GM23338 (cell line): ENCODE measurements around the gene CCDC68. TPM values are rescaled to one million over a fixed set of nuclear protein-coding genes. Genes with fewer than 3 reads are reported as not detected.
A peak's percentile ranks its signal among the peaks of the same experiment; 100 is the strongest.

ENCODE experiments used
- ATAC-seq: fragments of 200-7000 bp; cut with Tn5 transposase; 3 replicates; pipeline ENCODE4 v1.9.1; 2020
- DNase-seq: peaks from one replicate; pipeline ENCODE4 v3.0.0-alpha.2; 2015; ENCODE audit warnings: low spot score
- H2AFZ ChIP-seq: fragments of 200-600 bp; sonication (generic); 2 replicates; pipeline ENCODE4 v1.8.0; 2016; ENCODE audit warnings: antibody characterized with exemption, mild to moderate bottlenecking, moderate library complexity
- H3F3A ChIP-seq: fragments of 200-600 bp; sonication (generic); replicated peaks from 2 replicates; pipeline ENCODE4 v1.8.0; 2017; ENCODE audit warnings: antibody characterized with exemption, mixed run types, low read depth
- H3K27ac ChIP-seq: fragments of 200-600 bp; sonication (generic); 2 replicates; pipeline ENCODE4 v1.6.1; 2016; ENCODE audit warnings: low read depth
- H3K27me3 ChIP-seq: fragments of 200-600 bp; sonication (generic); 2 replicates; pipeline ENCODE4 v1.8.0; 2016; ENCODE audit warnings: mild to moderate bottlenecking, mixed run types, moderate library complexity; ENCODE audit not compliant: insufficient read depth
- H3K36me3 ChIP-seq: fragments of 200-600 bp; sonication (generic); 2 replicates; pipeline ENCODE4 v1.8.0; 2016; ENCODE audit warnings: mild to moderate bottlenecking; ENCODE audit not compliant: insufficient read depth
- H3K4me1 ChIP-seq: fragments of 200-600 bp; sonication (generic); 2 replicates; pipeline ENCODE4 v1.8.0; 2016; ENCODE audit warnings: mild to moderate bottlenecking, moderate library complexity; ENCODE audit not compliant: insufficient read depth
- H3K4me2 ChIP-seq: fragments of 200-600 bp; sonication (generic); 2 replicates; pipeline ENCODE4 v1.7.1; 2017; ENCODE audit warnings: mixed run types
- H3K4me3 ChIP-seq: fragments of 200-600 bp; sonication (generic); 2 replicates; pipeline ENCODE4 v1.6.1; 2016; ENCODE audit warnings: mixed run types
- H3K79me2 ChIP-seq: fragments of 200-600 bp; sonication (generic); replicated peaks from 2 replicates; pipeline ENCODE4 v1.8.0; 2017; ENCODE audit warnings: mild to moderate bottlenecking; ENCODE audit not compliant: insufficient read depth
- H3K9me2 ChIP-seq: fragments of 200-600 bp; sonication (generic); 2 replicates; pipeline ENCODE4 v1.8.0; 2017; ENCODE audit not compliant: insufficient read depth
- H4K20me1 ChIP-seq: fragments of 200-600 bp; sonication (generic); replicated peaks from 2 replicates; pipeline ENCODE4 v1.8.0; 2017; ENCODE audit warnings: mild to moderate bottlenecking; ENCODE audit not compliant: insufficient read depth
- H3K27ac Mint-ChIP-seq: 2 replicates; pipeline ENCODE4 v1.8.0; 2020; ENCODE audit warnings: inconsistent platforms, mild to moderate bottlenecking, moderate library complexity, mixed read lengths
- H3K27me3 Mint-ChIP-seq: 3 replicates; pipeline ENCODE4 v1.8.0; 2022; ENCODE audit warnings: low read depth, mild to moderate bottlenecking, moderate library complexity, mixed read lengths, inconsistent platforms; ENCODE audit not compliant: insufficient read depth, poor library complexity
- H3K36me3 Mint-ChIP-seq: 3 replicates; pipeline ENCODE4 v1.8.0; 2021; ENCODE audit warnings: low read depth, mild to moderate bottlenecking, inconsistent platforms, moderate library complexity, mixed read lengths
- H3K4me1 Mint-ChIP-seq: 3 replicates; pipeline ENCODE4 v1.8.0; 2020; ENCODE audit warnings: mild to moderate bottlenecking, inconsistent platforms, mixed read lengths
- H3K4me3 Mint-ChIP-seq: 3 replicates; pipeline ENCODE4 v1.8.0; 2021; ENCODE audit warnings: moderate library complexity, mild to moderate bottlenecking, inconsistent platforms, mixed read lengths
- H3K9me3 Mint-ChIP-seq: 3 replicates; pipeline ENCODE4 v1.8.0; 2020; ENCODE audit warnings: moderate library complexity, mild to moderate bottlenecking, inconsistent platforms, mixed read lengths
- CREB1 ChIP-seq: fragments of 250-450 bp; sonication (Bioruptor Pico); IDR thresholded peaks from 2 replicates; pipeline ENCODE4 v1.5.0; 2020; ENCODE audit warnings: low read depth, mild to moderate bottlenecking, moderate library complexity
- NANOG ChIP-seq: IDR thresholded peaks from 2 replicates; pipeline ENCODE4 v1.6.1; 2016; ENCODE audit warnings: antibody characterized with exemption, borderline replicate concordance
- POLR2AphosphoS5 ChIP-seq: IDR thresholded peaks from 2 replicates; pipeline ENCODE4 v1.6.1; 2016; ENCODE audit warnings: antibody characterized with exemption, low read depth
- STAT1 ChIP-seq: IDR thresholded peaks from one replicate; pipeline ENCODE4 v1.6.1; 2016; ENCODE audit warnings: antibody characterized with exemption; ENCODE audit not compliant: unreplicated experiment
- ZNF462 ChIP-seq: fragments of 250-450 bp; sonication (Bioruptor Pico); IDR thresholded peaks from 2 replicates; pipeline ENCODE4 v1.5.0; 2020; ENCODE audit warnings: mild to moderate bottlenecking, moderate library complexity
- long read RNA-seq: library from polyadenylated mRNA; unstranded; transcript quantifications from one replicate; pipeline ENCODE4 v2.0.0, GENCODE V29; 2020; ENCODE audit not compliant: unreplicated experiment
- polyA plus RNA-seq: library from polyadenylated mRNA; unstranded; fragments of >200 nt; fragmentation: Nextera tagmentation; extraction: Ambion mirVana; gene quantifications from 2 replicates; pipeline ENCODE4 v1.2.1, GENCODE V29; 2016
- total RNA-seq: library from RNA; depleted of rRNA; stranded (reverse); fragments of >200 nt; shearing (Covaris generic); gene quantifications from 2 replicates; pipeline ENCODE4 v1.2.3, GENCODE V29; 2014; rRNA removed
- TF ChIP-seq, protein P1 (sequence below): IDR thresholded peaks from 2 replicates; pipeline ENCODE4 v1.6.1; 2016; ENCODE audit warnings: antibody characterized with exemption

The CCDC68 gene
- 1.2 and 1.6 TPM in 2 replicates for total RNA-seq
- polyA plus RNA-seq, result 2.0 and 3.7 TPM in 2 replicates
- long read RNA-seq, result 0 reads

- peak within 1 kb of the TSS; percentile 73 for H3K4me3 ChIP-seq
- ATAC-seq (peak; percentile 99), DNase-seq (peak; percentile 70)
- H3K4me2 ChIP-seq, result peak within 1 kb of the TSS; percentile 92
- no peaks in the 10 kb centered on the region for H3K79me2 ChIP-seq
- peaks cover 6% of the 10 kb centered on the region; the same call in 2 of the 3 replicates for H3K4me1 Mint-ChIP-seq
- peaks cover 11% of the 10 kb centered on the region; the same call in 1 of the 2 replicates for H3K27me3 ChIP-seq
- no peaks in the 10 kb centered on the region; the same call in 1 of the 2 replicates for H3F3A ChIP-seq
- H3K9me2 ChIP-seq, result no peaks in the 10 kb centered on the region
- H3K4me3 Mint-ChIP-seq, result peak within 1 kb of the TSS; percentile 81
- no peaks in the 10 kb centered on the region for H3K9me3 Mint-ChIP-seq
- H4K20me1 ChIP-seq, result no peaks in the 10 kb centered on the region
- no peak within 1 kb of the TSS for H3K27ac Mint-ChIP-seq
- TF ChIP-seq STAT1 (no peak), POLR2AphosphoS5 (0 out of 2 replicates have a peak, but pooled peaks have one; percentile 39)
- H2AFZ ChIP-seq, result peak within 1 kb of the TSS; percentile 98
- no peaks in the 10 kb centered on the region for H3K4me1 ChIP-seq
- H3K27ac ChIP-seq, result no peak within 1 kb of the TSS
- no peaks in the 10 kb centered on the region for H3K36me3 ChIP-seq
- H3K36me3 Mint-ChIP-seq, result no peaks in the 10 kb centered on the region
- H3K27me3 Mint-ChIP-seq, result peaks cover 13% of the 10 kb centered on the region
Measured at GRCh38 chr18:54958704-54959625, at the start of gene CCDC68. TSS of gene CCDC68 (minus strand) at chr18:54959461. CDS start at chr18:54942791, 16,670 bp downstream.

DNA sequence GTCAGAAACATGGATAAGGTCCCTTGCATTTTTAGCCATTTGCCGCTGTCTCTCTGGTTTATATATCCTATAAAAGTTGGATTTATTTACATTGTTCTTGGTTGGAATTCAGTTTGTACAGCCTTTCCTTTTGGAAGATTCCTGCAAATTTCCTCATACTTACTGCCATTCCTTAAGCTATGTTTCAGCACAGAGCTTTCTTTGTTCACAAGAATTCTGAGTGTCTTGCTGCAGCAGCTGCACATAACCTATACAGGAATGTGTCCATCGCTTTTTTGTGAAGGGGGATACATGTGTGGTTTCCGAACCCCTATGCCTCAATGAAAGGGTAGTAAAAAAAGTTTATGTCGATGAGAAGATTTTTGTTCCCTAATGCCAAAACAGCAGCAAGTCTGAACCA, 48.3 kb upstream of the CCDC68 start:
- H3K27me3 Mint-ChIP-seq, result no peaks in the 10 kb centered on the region
- Histone ChIP-seq H3K4me3 (no peak overlapping the region), H3K9me2 (no peaks in the 10 kb centered on the region), H3K4me1 (no peaks in the 10 kb centered on the region; the same call in 1 of the 2 replicates), H3K36me3 (no peaks in the 10 kb centered on the region), H2AFZ (no peak overlapping the region), H3K79me2 (no peaks in the 10 kb centered on the region), H3K27me3 (no peaks in the 10 kb centered on the region), H3K27ac (no peak overlapping the region), H3K4me2 (no peak overlapping the region), H3F3A (no peaks in the 10 kb centered on the region), H4K20me1 (no peaks in the 10 kb centered on the region)
- H3K4me1 Mint-ChIP-seq, result no peaks in the 10 kb centered on the region
- no peak overlapping the region for H3K4me3 Mint-ChIP-seq
- H3K9me3 Mint-ChIP-seq, result no peaks in the 10 kb centered on the region
- no peak overlapping the region for H3K27ac Mint-ChIP-seq
- no peak for TF ChIP-seq NANOG
- TF ChIP-seq, protein P1, sequence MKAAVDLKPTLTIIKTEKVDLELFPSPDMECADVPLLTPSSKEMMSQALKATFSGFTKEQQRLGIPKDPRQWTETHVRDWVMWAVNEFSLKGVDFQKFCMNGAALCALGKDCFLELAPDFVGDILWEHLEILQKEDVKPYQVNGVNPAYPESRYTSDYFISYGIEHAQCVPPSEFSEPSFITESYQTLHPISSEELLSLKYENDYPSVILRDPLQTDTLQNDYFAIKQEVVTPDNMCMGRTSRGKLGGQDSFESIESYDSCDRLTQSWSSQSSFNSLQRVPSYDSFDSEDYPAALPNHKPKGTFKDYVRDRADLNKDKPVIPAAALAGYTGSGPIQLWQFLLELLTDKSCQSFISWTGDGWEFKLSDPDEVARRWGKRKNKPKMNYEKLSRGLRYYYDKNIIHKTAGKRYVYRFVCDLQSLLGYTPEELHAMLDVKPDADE, result no peak
- no peak for TF ChIP-seq POLR2AphosphoS5
- no peak for TF ChIP-seq CREB1 (CRISPR knock-in tag)
- no peak for TF ChIP-seq STAT1
- no peak for TF ChIP-seq ZNF462 (CRISPR knock-in tag)
- H3K36me3 Mint-ChIP-seq, result no peaks in the 10 kb centered on the region
- no peak for ATAC-seq
- DNase-seq, result no peak
